Thyroid gland (tissue), 4 donors: ENCODE measurements around the gene NDE1. TPM values are rescaled to one million over a fixed set of nuclear protein-coding genes. Genes with fewer than 3 reads are reported as not detected.

ENCODE experiments used
- DNase-seq, 2 donors: peaks; one replicate each; pipeline ENCODE4 v3.0.0-alpha.2; 2019
- H3K27ac ChIP-seq, 3 donors: fragments of 200-600 bp; sonication (generic); 1 replicate in 2 of 3; 2 replicates in 1 of 3; pipeline ENCODE4 v1.5.1; 2016 to 2019; ENCODE audit warnings: mild to moderate bottlenecking in 1 of 3, moderate library complexity in 1 of 3
- H3K27me3 ChIP-seq: fragments of 200-600 bp; sonication (generic); one replicate; pipeline ENCODE4 v1.5.1; 2019
- H3K36me3 ChIP-seq, 2 donors: fragments of 200-600 bp; sonication (generic); one replicate each; pipeline ENCODE4 v1.5.1; 2016 to 2019
- H3K4me1 ChIP-seq, 2 donors: fragments of 200-600 bp; sonication (generic); one replicate each; pipeline ENCODE4 v1.5.1; 2017 to 2019
- H3K4me3 ChIP-seq, 3 donors: fragments of 200-600 bp; sonication (generic); replicated peaks in 1 of 3; 1 replicate in 2 of 3; 2 replicates in 1 of 3; pipeline ENCODE4 v1.5.1; 2016; ENCODE audit warnings: mild to moderate bottlenecking in 1 of 3
- H3K9me3 ChIP-seq: fragments of 200-600 bp; sonication (generic); one replicate; pipeline ENCODE4 v1.5.1; 2017
- POLR2A ChIP-seq, 2 donors: fragments of 450-650 bp; IDR thresholded peaks; one replicate each; pipeline ENCODE4 v1.6.1; 2017; ENCODE audit warnings: antibody characterized with exemption in 2 of 2, mild to moderate bottlenecking in 2 of 2, moderate library complexity in 1 of 2
- WGBS, 2 donors: methylation state at CpG; one replicate each; pipeline ENCODE4 v1.1.5; 2017; 5-methylcytosine and 5-hydroxymethylcytosine counted together
- intact Hi-C: fragments of 100-400 bp; cut with DNase I; formaldehyde crosslinking; loops from one replicate; pipeline ENCODE4 v1.15.1; 2023
- total RNA-seq, 4 donors: library from RNA; depleted of rRNA; stranded (reverse); fragments of >200 nt; gene quantifications; one replicate each; pipeline ENCODE4 v1.2.3, GENCODE V29; 2016
- TF ChIP-seq, protein P1 (sequence below), 6 experiments: fragments of 200-600 bp in 3 of 6; fragments of 450-650 bp in 3 of 6; sonication (generic) in 3 of 6; IDR thresholded peaks; one replicate each; pipeline ENCODE4 v1.5.1; 2016 to 2019; ENCODE audit warnings: antibody characterized with exemption in 6 of 6, mild to moderate bottlenecking in 2 of 6, inconsistent platforms in 1 of 6, moderate library complexity in 1 of 6

NDE1 gene
- total RNA-seq, 4 donors from 2014 or later, result 7.7 to 21.3 (median 14.7) TPM

DNA sequence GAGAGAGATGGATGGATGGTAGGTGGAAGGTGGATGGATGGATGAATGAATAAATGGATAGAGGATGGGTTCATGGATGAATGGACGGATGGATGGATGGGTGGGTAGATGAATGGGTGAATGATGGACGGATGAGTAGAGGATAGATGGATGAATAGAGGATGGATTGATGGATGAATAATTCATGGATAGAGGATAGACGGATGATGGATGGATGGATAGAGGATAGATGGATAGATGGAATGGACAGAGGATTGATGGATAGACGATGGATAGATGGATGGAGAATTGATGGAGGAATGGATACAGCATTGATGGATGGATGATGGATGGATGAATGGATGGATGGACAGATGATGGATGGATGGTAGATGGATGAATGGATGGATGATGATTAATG, 115.1 kb downstream of the NDE1 start:
- Histone ChIP-seq H3K9me3 (no peaks in the 10 kb centered on the region), H3K27ac (no peak overlapping the region), H3K36me3 (no peaks in the 10 kb centered on the region), H3K27me3 (no peaks in the 10 kb centered on the region), H3K4me1 (no peaks in the 10 kb centered on the region), H3K4me3 (no peak overlapping the region)
- DNase-seq, result no peak
- 77 to 80% methylated on average over 4 of the region's 4 CpGs for WGBS, 2 donors
- intact Hi-C loops, result loop anchor here (10.0 kb wide), 2 partner anchors 370 to 430 kb away; no protein-coding TSS in a partner anchor
- TF ChIP-seq, protein P1, sequence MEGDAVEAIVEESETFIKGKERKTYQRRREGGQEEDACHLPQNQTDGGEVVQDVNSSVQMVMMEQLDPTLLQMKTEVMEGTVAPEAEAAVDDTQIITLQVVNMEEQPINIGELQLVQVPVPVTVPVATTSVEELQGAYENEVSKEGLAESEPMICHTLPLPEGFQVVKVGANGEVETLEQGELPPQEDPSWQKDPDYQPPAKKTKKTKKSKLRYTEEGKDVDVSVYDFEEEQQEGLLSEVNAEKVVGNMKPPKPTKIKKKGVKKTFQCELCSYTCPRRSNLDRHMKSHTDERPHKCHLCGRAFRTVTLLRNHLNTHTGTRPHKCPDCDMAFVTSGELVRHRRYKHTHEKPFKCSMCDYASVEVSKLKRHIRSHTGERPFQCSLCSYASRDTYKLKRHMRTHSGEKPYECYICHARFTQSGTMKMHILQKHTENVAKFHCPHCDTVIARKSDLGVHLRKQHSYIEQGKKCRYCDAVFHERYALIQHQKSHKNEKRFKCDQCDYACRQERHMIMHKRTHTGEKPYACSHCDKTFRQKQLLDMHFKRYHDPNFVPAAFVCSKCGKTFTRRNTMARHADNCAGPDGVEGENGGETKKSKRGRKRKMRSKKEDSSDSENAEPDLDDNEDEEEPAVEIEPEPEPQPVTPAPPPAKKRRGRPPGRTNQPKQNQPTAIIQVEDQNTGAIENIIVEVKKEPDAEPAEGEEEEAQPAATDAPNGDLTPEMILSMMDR (IDR thresholded peaks at IDR 0.05), result no peak
- no peak for TF ChIP-seq POLR2A (IDR thresholded peaks at IDR 0.05)

DNA sequence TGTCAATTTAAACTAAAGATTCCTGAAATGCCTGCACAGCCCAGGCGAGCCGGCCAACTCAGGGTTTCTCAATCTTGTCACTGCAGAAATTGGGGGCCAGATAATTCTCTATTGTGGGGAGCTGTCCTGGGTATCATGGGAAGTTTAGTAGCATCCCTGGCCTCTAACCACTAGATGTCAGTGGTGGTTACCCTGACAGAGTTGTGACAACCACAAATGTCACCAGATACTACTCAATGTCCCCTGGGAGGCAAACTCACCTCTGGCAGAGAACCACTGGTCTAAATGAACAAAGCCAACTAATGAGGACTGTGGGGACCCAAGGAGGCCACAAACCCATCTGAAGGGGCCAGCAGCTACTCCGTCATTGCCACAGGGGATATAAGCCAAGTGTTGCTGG, 115.8 kb downstream of the NDE1 start:
- intact Hi-C loops, result loop anchor here (10.0 kb wide), 2 partner anchors 369 to 429 kb away; no protein-coding TSS in a partner anchor
- peak; percentile 40 to 53 for DNase-seq
- H3K27ac ChIP-seq, result no peak overlapping the region
- H3K36me3 ChIP-seq, result no peaks in the 10 kb centered on the region
- no peak for TF ChIP-seq POLR2A (IDR thresholded peaks at IDR 0.05)
- TF ChIP-seq, protein P1 (IDR thresholded peaks at IDR 0.05), result peak in 5 of 6 experiments; percentile 42 to 80 (median 74)
- H3K9me3 ChIP-seq, result no peaks in the 10 kb centered on the region
- H3K4me3 ChIP-seq, result no peak overlapping the region
- no peaks in the 10 kb centered on the region for H3K4me1 ChIP-seq
- H3K27me3 ChIP-seq, result no peaks in the 10 kb centered on the region
- WGBS, 2 donors, result 31 to 41% methylated on average over 3 of the region's 3 CpGs

DNA sequence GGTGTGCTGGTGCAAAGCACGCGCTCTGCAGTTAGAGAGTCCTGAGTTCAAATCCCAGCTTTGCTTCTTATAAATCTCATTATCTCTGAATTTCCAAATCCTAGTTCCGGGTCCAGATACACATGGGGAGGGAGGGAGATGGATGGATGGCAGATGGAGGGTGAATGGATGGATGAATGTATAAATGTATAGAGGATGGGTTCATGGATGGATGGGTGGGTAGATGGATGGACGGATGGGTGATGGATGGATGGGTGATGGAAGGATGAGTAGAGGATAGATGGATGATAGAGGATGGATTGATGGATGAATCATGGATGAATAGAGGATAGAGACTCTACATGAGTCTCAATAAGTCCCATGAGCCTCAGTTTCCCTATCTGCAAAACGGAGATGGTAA, 116.9 kb downstream of the NDE1 start:
- Histone ChIP-seq H3K27me3 (no peaks in the 10 kb centered on the region), H3K27ac (no peak overlapping the region), H3K4me3 (no peak overlapping the region), H3K36me3 (no peaks in the 10 kb centered on the region), H3K9me3 (no peaks in the 10 kb centered on the region), H3K4me1 (no peaks in the 10 kb centered on the region)
- 95 to 97% methylated on average over 5 of the region's 5 CpGs for WGBS, 2 donors
- DNase-seq, result no peak
- TF ChIP-seq POLR2A (IDR thresholded peaks at IDR 0.05), result no peak
- TF ChIP-seq, protein P1 (IDR thresholded peaks at IDR 0.05), result no peak
- intact Hi-C loops, result loop anchor here (10.0 kb wide), 2 partner anchors 368 to 428 kb away; no protein-coding TSS in a partner anchor

DNA sequence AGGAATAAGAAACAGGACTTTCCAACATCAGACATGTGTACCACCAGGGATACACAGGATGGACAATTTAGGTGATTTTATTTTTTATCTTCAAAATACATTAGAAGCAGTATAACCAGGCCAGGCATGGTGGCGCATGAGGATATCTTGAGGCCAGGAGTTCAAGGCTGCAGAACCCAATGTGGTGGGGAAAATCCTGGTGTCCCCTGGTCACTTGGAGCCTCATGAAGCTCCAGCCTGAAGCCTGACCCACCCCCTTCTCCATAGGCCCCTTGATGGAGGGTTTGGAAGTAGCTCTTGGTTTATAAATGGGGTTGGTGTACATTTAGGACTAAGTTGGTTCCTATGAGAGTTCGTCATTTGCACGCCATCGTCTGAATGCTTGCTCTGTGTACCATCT, 118.2 kb downstream of the NDE1 start:
- no peaks in the 10 kb centered on the region for H3K4me1 ChIP-seq
- H3K9me3 ChIP-seq, result no peaks in the 10 kb centered on the region
- WGBS, 2 donors, result 97% methylated on average over 4 of the region's 4 CpGs
- H3K27me3 ChIP-seq, result no peaks in the 10 kb centered on the region
- no peak overlapping the region for H3K4me3 ChIP-seq
- H3K36me3 ChIP-seq, result no peaks in the 10 kb centered on the region
- TF ChIP-seq, protein P1 (IDR thresholded peaks at IDR 0.05), result no peak
- TF ChIP-seq POLR2A (IDR thresholded peaks at IDR 0.05), result no peak
- intact Hi-C loops, result loop anchor here (10.0 kb wide), 2 partner anchors 367 to 427 kb away; no protein-coding TSS in a partner anchor
- no peak overlapping the region for H3K27ac ChIP-seq
- no peak for DNase-seq

DNA sequence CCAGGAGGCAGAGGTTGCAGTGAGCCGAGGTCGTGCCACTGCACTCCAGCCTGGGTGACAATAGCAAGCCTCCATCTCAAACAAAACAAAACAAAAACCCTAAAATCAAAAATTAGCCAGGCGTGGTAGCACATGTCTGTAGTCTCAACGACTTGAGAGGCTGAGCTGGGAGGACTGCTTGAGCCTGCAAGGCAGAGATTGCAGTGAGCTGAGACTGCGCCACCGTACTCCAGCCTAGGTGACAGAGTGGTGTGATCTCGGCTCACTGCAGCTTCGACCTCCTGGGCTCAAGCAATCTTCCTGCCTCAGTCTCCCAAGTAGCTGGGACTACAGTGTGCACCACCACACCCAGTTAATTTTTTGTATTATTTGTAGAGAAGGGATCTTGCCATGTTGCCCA, 119.2 kb downstream of the NDE1 start:
- Histone ChIP-seq H3K27ac (no peak overlapping the region), H3K4me1 (no peaks in the 10 kb centered on the region), H3K4me3 (no peak overlapping the region), H3K9me3 (no peaks in the 10 kb centered on the region), H3K27me3 (no peaks in the 10 kb centered on the region), H3K36me3 (no peaks in the 10 kb centered on the region)
- no peak for TF ChIP-seq POLR2A (IDR thresholded peaks at IDR 0.05)
- TF ChIP-seq, protein P1 (IDR thresholded peaks at IDR 0.05), result no peak
- intact Hi-C loops, result loop anchor here (10.0 kb wide), 2 partner anchors 366 to 426 kb away; no protein-coding TSS in a partner anchor
- 73 to 81% methylated on average over 8 of the region's 8 CpGs for WGBS, 2 donors
- DNase-seq, result no peak
